ENCODE results near the gene WNT1.

DNA sequence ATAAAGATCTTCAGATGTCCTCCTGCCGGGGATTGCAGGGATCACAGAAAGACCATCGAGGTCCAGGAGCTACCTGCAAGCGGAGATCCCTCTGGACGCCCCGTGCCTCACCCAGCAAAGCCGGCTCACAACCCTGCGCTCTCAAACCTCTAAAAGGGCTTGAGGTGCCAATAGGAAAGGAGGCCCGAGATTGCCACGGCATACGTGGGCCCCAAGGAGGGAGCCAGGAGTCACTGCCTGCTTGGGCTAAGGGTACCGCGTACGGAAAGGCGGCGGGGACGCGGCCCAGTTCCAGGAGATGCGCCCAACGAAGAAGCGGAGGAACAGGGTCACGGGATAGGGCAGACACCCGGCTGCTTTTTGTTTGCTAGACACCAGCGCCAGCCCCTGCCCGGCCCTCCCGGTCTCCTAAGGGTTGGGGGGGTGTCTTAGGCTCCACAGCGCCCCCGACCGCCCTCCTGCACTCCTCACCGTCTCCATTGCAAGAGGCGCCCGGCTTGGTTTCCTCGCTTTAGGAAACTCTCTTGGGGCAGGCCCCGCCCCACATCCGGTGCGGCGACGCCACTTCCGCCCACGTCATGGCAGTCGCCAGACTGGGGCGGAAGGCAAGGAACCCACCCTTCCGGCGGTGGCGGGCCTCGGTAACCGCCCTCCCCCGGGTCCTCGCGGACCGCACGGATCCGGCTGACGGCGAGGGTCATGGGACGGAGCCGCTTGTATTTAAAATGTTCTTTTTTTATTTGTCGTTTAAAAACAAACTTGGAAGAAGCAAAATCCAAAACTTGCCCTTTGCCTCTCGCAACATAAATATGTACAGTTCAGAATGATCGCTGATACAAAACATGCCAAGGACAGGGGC lies 40.4 kb downstream of the WNT1 start, which contains the start of gene PRKAG1:
- TF ChIP-seq, protein P1, sequence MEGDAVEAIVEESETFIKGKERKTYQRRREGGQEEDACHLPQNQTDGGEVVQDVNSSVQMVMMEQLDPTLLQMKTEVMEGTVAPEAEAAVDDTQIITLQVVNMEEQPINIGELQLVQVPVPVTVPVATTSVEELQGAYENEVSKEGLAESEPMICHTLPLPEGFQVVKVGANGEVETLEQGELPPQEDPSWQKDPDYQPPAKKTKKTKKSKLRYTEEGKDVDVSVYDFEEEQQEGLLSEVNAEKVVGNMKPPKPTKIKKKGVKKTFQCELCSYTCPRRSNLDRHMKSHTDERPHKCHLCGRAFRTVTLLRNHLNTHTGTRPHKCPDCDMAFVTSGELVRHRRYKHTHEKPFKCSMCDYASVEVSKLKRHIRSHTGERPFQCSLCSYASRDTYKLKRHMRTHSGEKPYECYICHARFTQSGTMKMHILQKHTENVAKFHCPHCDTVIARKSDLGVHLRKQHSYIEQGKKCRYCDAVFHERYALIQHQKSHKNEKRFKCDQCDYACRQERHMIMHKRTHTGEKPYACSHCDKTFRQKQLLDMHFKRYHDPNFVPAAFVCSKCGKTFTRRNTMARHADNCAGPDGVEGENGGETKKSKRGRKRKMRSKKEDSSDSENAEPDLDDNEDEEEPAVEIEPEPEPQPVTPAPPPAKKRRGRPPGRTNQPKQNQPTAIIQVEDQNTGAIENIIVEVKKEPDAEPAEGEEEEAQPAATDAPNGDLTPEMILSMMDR (IDR thresholded peaks at IDR 0.05) = peak; percentile 8 to 40 (median 37)
- peak; percentile 89 for TF ChIP-seq POLR2A (IDR thresholded peaks at IDR 0.05)
- no peak for TF ChIP-seq EP300 (IDR thresholded peaks at IDR 0.05)

All from ovary (tissue), 3 donors.